Vagina (tissue), 2 donors: ENCODE measurements around the gene LCE1B. TPM values are rescaled to one million over a fixed set of nuclear protein-coding genes. Genes with fewer than 3 reads are reported as not detected.

Source experiments
- DNase-seq, 2 donors: peaks; one replicate each; pipeline ENCODE4 v3.0.0-alpha.2; 2017; ENCODE audit errors: extremely low spot score in 2 of 2
- H3K27ac ChIP-seq: fragments of 200-600 bp; sonication (generic); one replicate; pipeline ENCODE4 v1.5.1; 2019
- H3K27me3 ChIP-seq: fragments of 200-600 bp; sonication (generic); one replicate; pipeline ENCODE4 v1.5.1; 2019
- H3K36me3 ChIP-seq, 2 donors: fragments of 200-600 bp; sonication (generic); one replicate each; pipeline ENCODE4 v1.5.1; 2017 to 2019
- H3K4me1 ChIP-seq: fragments of 200-600 bp; sonication (generic); one replicate; pipeline ENCODE4 v1.5.1; 2019
- H3K4me3 ChIP-seq, 2 donors: fragments of 200-600 bp; sonication (generic); 1 replicate in 1 of 2; 2 replicates in 1 of 2; pipeline ENCODE4 v1.5.1; 2016 to 2019
- H3K9me3 ChIP-seq: fragments of 200-600 bp; sonication (generic); one replicate; pipeline ENCODE4 v1.5.1; 2019
- CTCF ChIP-seq, 3 experiments: fragments of 450-650 bp in 2 of 3; fragments of 200-600 bp in 1 of 3; sonication (generic) in 1 of 3; IDR thresholded peaks; one replicate each; pipeline ENCODE4 v1.5.1; 2017 to 2019; ENCODE audit warnings: antibody characterized with exemption in 3 of 3, mild to moderate bottlenecking in 2 of 3, moderate library complexity in 2 of 3
- POLR2A ChIP-seq, 2 donors: fragments of 450-650 bp; IDR thresholded peaks; one replicate each; pipeline ENCODE4 v1.6.1; 2017; ENCODE audit warnings: antibody characterized with exemption in 2 of 2, mild to moderate bottlenecking in 2 of 2, moderate library complexity in 2 of 2
- POLR2AphosphoS5 ChIP-seq, 2 donors: sonication (generic); formaldehyde crosslinking; IDR thresholded peaks; one replicate each; pipeline ENCODE4 v1.9.0; 2017; ENCODE audit warnings: antibody characterized with exemption in 2 of 2, mild to moderate bottlenecking in 2 of 2, low read depth in 1 of 2; ENCODE audit not compliant: insufficient read depth in 1 of 2
- intact Hi-C: fragments of 100-400 bp; cut with DNase I; formaldehyde crosslinking; loops from one replicate; pipeline ENCODE4 v1.15.1; 2023
- total RNA-seq: library from RNA; depleted of rRNA; stranded (reverse); fragments of >200 nt; gene quantifications from one replicate; pipeline ENCODE4 v1.2.3, GENCODE V29; 2016

LCE1B gene
- total RNA-seq, 1 donor from 2014 or later, result not detected

- Histone ChIP-seq H3K27me3 (no peaks in the 10 kb centered on the region), H3K4me1 (no peaks in the 10 kb centered on the region), H3K27ac (no peak overlapping the region), H3K4me3 (no peak overlapping the region), H3K36me3 (no peaks in the 10 kb centered on the region), H3K9me3 (no peaks in the 10 kb centered on the region)
- TF ChIP-seq POLR2AphosphoS5 (IDR thresholded peaks at IDR 0.05; ENCODE audit: insufficient read depth in 1 of 2, low read depth in 1 of 2) (no peak), POLR2A (IDR thresholded peaks at IDR 0.05) (no peak), CTCF (IDR thresholded peaks at IDR 0.05) (no peak)
- intact Hi-C loops, result no loop called here
- no peak for DNase-seq
Measured at GRCh38 chr1:152801333-152801732, 10.4 kb upstream of the LCE1B start.

DNA sequence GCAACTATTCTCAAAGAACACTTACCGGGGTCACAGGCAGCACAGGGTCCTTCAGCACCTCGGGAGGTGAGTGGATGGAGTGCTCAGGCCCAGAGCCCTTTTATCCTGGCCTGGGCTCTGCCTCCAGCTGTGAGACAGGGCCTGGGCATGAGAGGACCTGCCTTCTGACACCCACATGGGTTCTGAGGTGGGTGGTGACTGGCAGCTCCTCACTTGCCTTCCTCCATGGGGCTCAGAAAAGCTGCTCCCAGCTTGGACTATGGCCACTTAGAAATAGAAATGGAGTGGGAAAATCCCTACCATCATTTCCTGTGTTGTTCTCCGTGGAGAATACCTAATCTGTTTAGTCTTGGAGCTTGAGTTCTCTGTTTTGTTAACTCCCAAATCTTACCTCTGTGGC lies 5.2 kb upstream of the LCE1B start, which contains the start of gene LCE1C:
Gene LCE1C (minus strand): TSS at position 76 of the 400 bp plus-strand sequence. CDS start 1,173 bp downstream, outside the sequence.
- Histone ChIP-seq H3K27ac (no peak within 1 kb of the TSS), H3K9me3 (no peaks in the 10 kb centered on the region), H3K27me3 (no peaks in the 10 kb centered on the region), H3K36me3 (no peaks in the 10 kb centered on the region), H3K4me1 (no peaks in the 10 kb centered on the region), H3K4me3 (no peak within 1 kb of the TSS)
- no peak for TF ChIP-seq POLR2A (IDR thresholded peaks at IDR 0.05)
- TF ChIP-seq POLR2AphosphoS5 (IDR thresholded peaks at IDR 0.05; ENCODE audit: insufficient read depth in 1 of 2, low read depth in 1 of 2), result no peak
- no peak for TF ChIP-seq CTCF (IDR thresholded peaks at IDR 0.05)
- DNase-seq, result no peak
- intact Hi-C loops, result no loop called here

DNA sequence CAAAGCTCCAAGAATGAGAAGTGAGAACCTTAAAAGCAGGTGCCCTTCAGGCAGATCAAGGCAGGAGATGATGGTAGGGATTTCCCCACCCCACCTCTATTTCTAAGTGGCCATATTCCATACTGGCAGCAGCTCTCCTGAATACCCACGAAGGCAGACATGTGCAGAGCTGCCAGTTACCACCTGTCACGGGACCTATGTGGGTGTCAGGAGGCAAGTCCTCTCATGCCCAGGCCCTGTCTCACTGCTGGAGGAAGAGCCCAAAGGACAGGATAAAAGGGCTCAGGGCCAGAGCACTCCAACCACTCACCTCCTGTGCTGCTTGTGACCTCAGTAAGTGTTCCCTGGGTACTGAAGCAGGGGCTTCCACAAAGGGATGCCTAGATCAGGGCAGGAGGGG lies 721 bp upstream of the LCE1B start:
- Histone ChIP-seq H3K4me3 (no peak overlapping the region), H3K36me3 (no peaks in the 10 kb centered on the region), H3K27ac (no peak overlapping the region), H3K27me3 (no peaks in the 10 kb centered on the region), H3K4me1 (no peaks in the 10 kb centered on the region), H3K9me3 (no peaks in the 10 kb centered on the region)
- intact Hi-C loops, result no loop called here
- no peak for DNase-seq
- TF ChIP-seq CTCF (IDR thresholded peaks at IDR 0.05) (no peak), POLR2A (IDR thresholded peaks at IDR 0.05) (no peak), POLR2AphosphoS5 (IDR thresholded peaks at IDR 0.05; ENCODE audit: insufficient read depth in 1 of 2, low read depth in 1 of 2) (no peak)

GRCh38 chr1:152817309-152817708 lies 5.5 kb downstream of the LCE1B start:
- DNase-seq, result no peak
- intact Hi-C loops, result no loop called here
- Histone ChIP-seq H3K9me3 (no peaks in the 10 kb centered on the region), H3K4me1 (no peaks in the 10 kb centered on the region), H3K36me3 (no peaks in the 10 kb centered on the region), H3K4me3 (no peak overlapping the region), H3K27me3 (no peaks in the 10 kb centered on the region), H3K27ac (no peak overlapping the region)
- TF ChIP-seq CTCF (IDR thresholded peaks at IDR 0.05), result no peak
- no peak for TF ChIP-seq POLR2AphosphoS5 (IDR thresholded peaks at IDR 0.05; ENCODE audit: insufficient read depth in 1 of 2, low read depth in 1 of 2)
- TF ChIP-seq POLR2A (IDR thresholded peaks at IDR 0.05), result no peak

DNA sequence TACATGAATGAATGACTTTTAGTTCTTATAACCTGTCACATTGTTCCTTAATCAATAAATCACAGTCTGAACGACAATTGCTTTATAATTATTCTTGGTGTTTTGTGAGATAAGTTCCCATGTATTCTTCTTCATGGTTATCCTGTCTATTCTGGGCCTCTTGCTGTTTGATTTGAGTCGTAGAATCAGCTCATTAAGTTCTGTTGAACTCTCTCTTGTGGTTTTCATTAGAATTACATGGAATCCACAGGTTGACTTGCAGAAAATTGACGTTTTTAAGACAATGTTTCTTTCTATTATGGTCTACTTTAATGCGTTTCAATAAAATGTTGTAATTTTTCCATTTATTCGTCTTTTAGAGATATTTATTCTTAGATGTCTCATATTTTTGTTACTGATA lies 11.5 kb downstream of the LCE1B start:
- TF ChIP-seq POLR2AphosphoS5 (IDR thresholded peaks at IDR 0.05; ENCODE audit: insufficient read depth in 1 of 2, low read depth in 1 of 2) (no peak), CTCF (IDR thresholded peaks at IDR 0.05) (no peak), POLR2A (IDR thresholded peaks at IDR 0.05) (no peak)
- Histone ChIP-seq H3K27me3 (no peaks in the 10 kb centered on the region), H3K9me3 (no peaks in the 10 kb centered on the region), H3K4me1 (no peaks in the 10 kb centered on the region), H3K36me3 (no peaks in the 10 kb centered on the region), H3K27ac (no peak overlapping the region), H3K4me3 (no peak overlapping the region)
- no peak for DNase-seq
- intact Hi-C loops, result no loop called here
